Suprapubic skin (tissue), 4 donors: ENCODE data around the gene ASS1. TPM values are rescaled to one million over a fixed set of nuclear protein-coding genes. Genes with fewer than 3 reads are reported as not detected.

Experiments
- DNase-seq, 2 donors: peaks; one replicate each; pipeline ENCODE4 v3.0.0-alpha.2; 2019; ENCODE audit warnings: low spot score in 2 of 2
- H3K27ac ChIP-seq: fragments of 200-600 bp; sonication (generic); one replicate; pipeline ENCODE4 v1.5.1; 2019
- H3K27me3 ChIP-seq: fragments of 200-600 bp; sonication (generic); one replicate; pipeline ENCODE4 v1.5.1; 2019
- H3K36me3 ChIP-seq: fragments of 200-600 bp; sonication (generic); one replicate; pipeline ENCODE4 v1.5.1; 2019
- H3K4me1 ChIP-seq: fragments of 200-600 bp; sonication (generic); one replicate; pipeline ENCODE4 v1.5.1; 2019
- H3K4me3 ChIP-seq: fragments of 200-600 bp; sonication (generic); one replicate; pipeline ENCODE4 v1.5.1; 2019; ENCODE audit warnings: mild to moderate bottlenecking
- H3K9me3 ChIP-seq: fragments of 200-600 bp; sonication (generic); one replicate; pipeline ENCODE4 v1.5.1; 2019
- CTCF ChIP-seq, 2 donors: fragments of 200-600 bp in 1 of 2; fragments of 450-650 bp in 1 of 2; sonication (generic) in 1 of 2; IDR thresholded peaks; one replicate each; pipeline ENCODE4 v1.5.1; 2016 to 2019; ENCODE audit warnings: antibody characterized with exemption in 2 of 2, mild to moderate bottlenecking in 1 of 2, moderate library complexity in 1 of 2
- EP300 ChIP-seq: sonication (generic); formaldehyde crosslinking; IDR thresholded peaks from one replicate; pipeline ENCODE4 v1.6.1; 2017; ENCODE audit warnings: antibody characterized with exemption
- POLR2A ChIP-seq, 2 donors: fragments of 450-650 bp; IDR thresholded peaks; one replicate each; pipeline ENCODE4 v1.6.1; 2017; ENCODE audit warnings: antibody characterized with exemption in 2 of 2, mild to moderate bottlenecking in 2 of 2, moderate library complexity in 2 of 2
- POLR2AphosphoS5 ChIP-seq, 3 donors: sonication (generic); formaldehyde crosslinking; IDR thresholded peaks; one replicate each; pipeline ENCODE4 v1.6.1; 2017; ENCODE audit warnings: antibody characterized with exemption in 3 of 3
- WGBS: methylation state at CpG from one replicate; pipeline ENCODE4 v1.1.5; 2018; 5-methylcytosine and 5-hydroxymethylcytosine counted together
- total RNA-seq, 4 donors: library from RNA; depleted of rRNA; stranded (reverse); fragments of >200 nt; gene quantifications; one replicate each; pipeline ENCODE4 v1.1.0, GENCODE V29; 2016

Gene ASS1
- total RNA-seq, 4 donors from 2014 or later = 107 to 225 (median 163) TPM

- TF ChIP-seq POLR2A (IDR thresholded peaks at IDR 0.05) = no peak
- TF ChIP-seq POLR2AphosphoS5 (IDR thresholded peaks at IDR 0.05) = no peak
- TF ChIP-seq EP300 = no peak
- TF ChIP-seq CTCF (IDR thresholded peaks at IDR 0.05) = no peak
- H3K27ac ChIP-seq = no peak overlapping the region
- H3K4me3 ChIP-seq = no peak overlapping the region
- peaks cover 2% of the 10 kb centered on the region for H3K27me3 ChIP-seq
- 78% methylated on average over 4 of the region's 4 CpGs for WGBS
- H3K36me3 ChIP-seq = peaks cover 27% of the 10 kb centered on the region
- H3K9me3 ChIP-seq = no peaks in the 10 kb centered on the region
- no peak for DNase-seq
- H3K4me1 ChIP-seq = no peaks in the 10 kb centered on the region
These were observed 23.8 kb downstream of the ASS1 start for GRCh38 chr9:130468566-130468965.

GRCh38 chr9:130470269-130470668, 25.5 kb downstream of the ASS1 start:
- 71% methylated on average over 10 of the region's 10 CpGs for WGBS
- no peak overlapping the region for H3K4me3 ChIP-seq
- H3K4me1 ChIP-seq = no peaks in the 10 kb centered on the region
- no peaks in the 10 kb centered on the region for H3K27me3 ChIP-seq
- H3K27ac ChIP-seq = no peak overlapping the region
- DNase-seq = no peak
- no peaks in the 10 kb centered on the region for H3K9me3 ChIP-seq
- TF ChIP-seq CTCF (IDR thresholded peaks at IDR 0.05) (no peak), POLR2AphosphoS5 (IDR thresholded peaks at IDR 0.05) (no peak), POLR2A (IDR thresholded peaks at IDR 0.05) (no peak), EP300 (no peak)
- peaks cover 18% of the 10 kb centered on the region for H3K36me3 ChIP-seq

- no peak overlapping the region for H3K4me3 ChIP-seq
- TF ChIP-seq POLR2AphosphoS5 (IDR thresholded peaks at IDR 0.05) = no peak
- TF ChIP-seq EP300 = no peak
- TF ChIP-seq POLR2A (IDR thresholded peaks at IDR 0.05) = no peak
- TF ChIP-seq CTCF (IDR thresholded peaks at IDR 0.05) = no peak
- no peak for DNase-seq
- H3K27ac ChIP-seq = no peak overlapping the region
- no peaks in the 10 kb centered on the region for H3K4me1 ChIP-seq
- H3K9me3 ChIP-seq = no peaks in the 10 kb centered on the region
- no peaks in the 10 kb centered on the region for H3K27me3 ChIP-seq
- peaks cover 14% of the 10 kb centered on the region for H3K36me3 ChIP-seq
- WGBS = 94% methylated on average over 11 of the region's 12 CpGs
These were observed 26.2 kb downstream of the ASS1 start for GRCh38 chr9:130470950-130471349.

DNA sequence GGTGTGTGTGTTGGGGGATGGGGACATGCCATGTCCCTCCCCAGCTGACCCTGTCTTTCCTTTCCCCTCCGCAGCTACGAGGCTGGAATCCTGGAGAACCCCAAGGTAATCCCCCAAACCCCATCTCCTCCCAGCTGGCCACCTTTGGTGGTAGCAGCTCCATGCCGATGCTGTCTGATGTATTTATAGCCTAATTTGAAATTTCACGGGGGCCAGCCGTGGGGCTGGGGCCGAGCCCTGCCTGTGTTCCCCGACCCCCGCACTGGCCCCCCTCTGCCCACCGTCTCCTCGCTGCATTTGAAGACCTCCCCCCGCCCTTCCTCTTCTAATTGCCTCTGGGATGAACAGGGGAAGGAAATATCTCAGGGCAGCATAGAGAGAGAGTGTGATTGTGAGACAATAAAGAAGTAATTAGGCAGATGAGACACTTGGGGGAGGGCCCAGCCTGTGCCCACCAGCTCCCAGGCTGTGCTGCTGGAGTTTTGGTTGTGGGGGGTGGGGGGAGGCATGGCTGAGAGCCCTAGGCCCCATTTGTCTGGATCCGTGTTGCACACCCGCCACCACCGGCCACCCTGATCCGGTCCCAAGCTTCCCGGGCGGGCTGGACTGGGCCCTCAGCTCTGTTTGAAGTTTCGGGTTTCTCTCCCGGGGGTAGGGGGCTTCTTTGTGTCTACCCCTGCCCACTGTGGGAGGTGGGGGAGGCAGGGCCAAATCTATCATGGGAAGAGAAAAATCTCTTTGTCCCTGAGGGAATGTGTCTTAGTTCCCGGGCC, 26.8 kb downstream of the ASS1 start:
- 82% methylated on average over 15 of the region's 20 CpGs for WGBS

More for the DNA sequence above, 26.8 kb downstream of the ASS1 start:
- H3K9me3 ChIP-seq = no peaks in the 10 kb centered on the region
- no peak for TF ChIP-seq CTCF (IDR thresholded peaks at IDR 0.05)
- no peak for TF ChIP-seq POLR2A (IDR thresholded peaks at IDR 0.05)
- no peak for TF ChIP-seq POLR2AphosphoS5 (IDR thresholded peaks at IDR 0.05)
- TF ChIP-seq EP300 = no peak
- no peaks in the 10 kb centered on the region for H3K4me1 ChIP-seq
- H3K4me3 ChIP-seq = no peak overlapping the region
- DNase-seq = no peak
- H3K36me3 ChIP-seq = peaks cover 10% of the 10 kb centered on the region
- no peak overlapping the region for H3K27ac ChIP-seq
- no peaks in the 10 kb centered on the region for H3K27me3 ChIP-seq
